GM12875 (cell line): Measurements from ENCODE around the gene AKAP8.
"Not testable (repeated sequence)": the region's sequence is repeated elsewhere in the genome, so short reads cannot be mapped to it uniquely, and the experiment has no call there.

Source experiments
- H3K4me3 ChIP-seq: one replicate; pipeline ENCODE4 v1.5.1; 2011; ENCODE audit warnings: low read depth, low read length, control low read depth
- CTCF ChIP-seq: IDR thresholded peaks from 2 replicates; pipeline ENCODE4 v1.5.1; 2011; ENCODE audit warnings: low read depth, mild to moderate bottlenecking, control low read depth, inconsistent platforms, low read length, moderate library complexity, borderline replicate concordance; ENCODE audit not compliant: insufficient read depth

AKAP8 gene

DNA sequence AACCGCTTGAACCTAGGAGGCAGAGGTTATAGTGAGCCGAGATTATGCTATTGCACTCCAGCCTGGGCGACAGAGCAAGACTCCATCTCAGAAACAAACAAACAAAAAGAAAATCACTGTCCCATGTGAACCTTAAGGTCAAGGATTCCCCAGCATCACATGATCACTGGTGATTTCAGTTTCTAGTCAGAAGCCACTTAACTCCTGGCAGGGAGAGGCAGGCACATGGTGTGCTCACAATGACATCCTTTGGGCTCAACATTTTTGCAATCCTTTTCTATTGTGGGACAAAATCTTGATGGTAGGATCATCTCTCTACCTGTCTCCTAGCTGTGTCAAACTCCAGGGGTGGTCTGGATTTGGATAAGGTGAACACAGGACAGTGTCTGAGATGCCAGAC lies 12.1 kb downstream of the AKAP8 start:
- no peak overlapping the region for H3K4me3 ChIP-seq
- TF ChIP-seq CTCF: no peak

DNA sequence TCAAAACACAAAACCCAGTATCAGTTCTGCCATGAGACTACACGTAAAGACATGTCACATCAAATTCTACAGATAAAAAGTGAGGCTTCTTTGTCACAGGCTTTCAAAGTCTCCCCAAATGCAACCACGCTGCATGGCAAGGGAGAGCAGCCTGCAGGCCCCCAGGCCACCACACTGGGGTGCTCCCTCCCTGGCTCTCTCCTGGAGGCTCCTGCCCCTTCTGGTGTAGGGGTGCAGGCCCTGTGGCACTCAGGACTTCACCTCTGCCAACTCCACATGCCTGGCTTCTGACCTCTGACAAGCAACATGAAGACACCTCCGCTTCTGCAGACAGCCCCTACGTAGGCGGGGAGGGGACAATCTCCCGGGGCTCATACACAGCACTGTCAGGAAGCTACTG lies 14.3 kb downstream of the AKAP8 start:
- H3K4me3 ChIP-seq: no peak overlapping the region
- TF ChIP-seq CTCF: no peak

- H3K4me3 ChIP-seq: not testable (repeated sequence)
Observed at GRCh38 chr19:15363791-15364190, 15.8 kb downstream of the AKAP8 start.

DNA sequence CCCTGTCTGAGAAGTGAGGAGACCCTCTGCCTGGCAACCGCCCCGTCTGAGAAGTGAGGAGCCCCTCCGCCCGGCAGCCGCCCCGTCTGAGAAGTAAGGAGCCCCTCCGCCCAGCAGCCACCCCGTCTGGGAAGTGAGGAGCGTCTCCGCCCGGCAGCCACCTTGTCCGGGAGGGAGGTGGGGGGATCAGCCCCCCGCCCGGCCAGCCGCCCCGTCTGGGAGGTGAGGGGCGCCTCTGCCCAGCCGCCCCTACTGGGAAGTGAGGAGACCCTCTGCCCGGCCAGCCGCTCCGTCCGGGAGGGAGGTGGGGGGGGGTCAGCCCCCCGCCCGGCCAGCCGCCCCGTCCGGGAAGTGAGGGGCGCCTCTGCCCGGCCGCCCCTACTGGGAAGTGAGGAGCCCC lies 16.5 kb downstream of the AKAP8 start:
- not testable (repeated sequence) for H3K4me3 ChIP-seq

DNA sequence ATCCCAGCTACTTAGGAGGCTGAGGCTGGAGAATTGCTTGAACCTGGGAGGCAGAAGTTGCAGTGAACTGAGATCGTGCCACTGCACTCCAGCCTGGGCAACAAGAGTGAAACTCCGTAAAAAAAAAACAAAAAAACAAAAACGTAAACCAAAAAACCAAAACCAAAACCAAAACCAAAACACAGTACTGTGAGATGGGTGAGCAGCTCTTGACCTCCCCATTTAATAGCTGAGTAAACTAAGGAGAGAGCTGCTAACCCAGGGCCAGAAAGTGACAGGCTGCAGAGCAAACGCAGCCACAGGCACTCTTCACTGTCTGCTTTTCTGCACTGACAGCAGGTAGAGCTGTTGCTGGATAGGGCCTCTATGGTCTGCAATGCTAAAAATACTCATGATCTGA lies 19.6 kb downstream of the AKAP8 start:
- not testable (repeated sequence) for H3K4me3 ChIP-seq

- no peak for TF ChIP-seq CTCF
- no peak overlapping the region for H3K4me3 ChIP-seq
Observed at GRCh38 chr19:15358918-15359317, 20.7 kb downstream of the AKAP8 start.

GRCh38 chr19:15357906-15358305 lies 21.7 kb downstream of the AKAP8 start:
- no peak overlapping the region for H3K4me3 ChIP-seq
- TF ChIP-seq CTCF: no peak

GRCh38 chr19:15354566-15355296 lies 24.9 kb downstream of the AKAP8 start:
- no peak for TF ChIP-seq CTCF

GRCh38 chr19:15353908-15354307 lies 25.7 kb downstream of the AKAP8 start:
- TF ChIP-seq CTCF: no peak
- H3K4me3 ChIP-seq: no peak overlapping the region

More at GRCh38 chr19:15354566-15355296, 24.9 kb downstream of the AKAP8 start:
- H3K4me3 ChIP-seq: no peak overlapping the region

DNA sequence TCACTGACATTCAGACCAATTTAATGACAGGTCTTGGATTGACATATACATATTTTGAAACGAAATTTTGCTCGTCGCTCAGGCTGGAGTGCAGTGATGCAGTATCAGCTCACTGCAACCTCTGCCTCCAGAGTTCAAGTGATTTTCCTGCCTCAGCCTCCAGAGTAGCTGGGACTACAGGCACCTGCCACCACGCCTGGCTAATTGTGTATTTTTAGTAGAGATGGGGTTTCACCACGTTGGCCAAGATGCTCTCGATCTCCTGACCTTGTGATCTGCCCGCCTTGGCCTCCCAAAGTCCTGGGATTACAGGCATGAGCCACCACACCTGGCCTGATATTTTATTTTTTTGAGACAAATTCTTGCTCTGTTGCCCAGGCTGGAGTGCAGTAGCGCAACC lies 27.1 kb downstream of the AKAP8 start:
- not testable (repeated sequence) for H3K4me3 ChIP-seq

DNA sequence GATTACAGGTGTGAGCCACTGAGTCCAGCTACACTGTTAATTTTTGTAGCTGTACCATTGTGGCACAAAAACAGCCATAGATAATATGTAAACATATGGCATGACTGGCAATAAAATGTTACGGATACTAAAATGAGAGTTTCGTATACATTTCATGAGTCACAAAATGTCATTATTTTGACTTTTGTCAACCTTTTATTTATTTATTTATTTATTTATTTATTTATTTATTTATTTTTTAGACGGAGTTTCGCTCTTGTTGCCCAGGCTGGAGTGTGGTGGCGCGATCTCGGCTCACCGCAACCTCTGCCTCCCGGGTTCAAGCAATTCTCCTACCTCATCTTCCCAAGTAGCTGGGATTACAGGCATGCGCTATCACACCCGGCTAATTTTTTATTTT lies 38.3 kb downstream of the AKAP8 start:
- H3K4me3 ChIP-seq: not testable (repeated sequence)
